ENCODE measurements around the gene UPK3A.

Gene UPK3A

DNA sequence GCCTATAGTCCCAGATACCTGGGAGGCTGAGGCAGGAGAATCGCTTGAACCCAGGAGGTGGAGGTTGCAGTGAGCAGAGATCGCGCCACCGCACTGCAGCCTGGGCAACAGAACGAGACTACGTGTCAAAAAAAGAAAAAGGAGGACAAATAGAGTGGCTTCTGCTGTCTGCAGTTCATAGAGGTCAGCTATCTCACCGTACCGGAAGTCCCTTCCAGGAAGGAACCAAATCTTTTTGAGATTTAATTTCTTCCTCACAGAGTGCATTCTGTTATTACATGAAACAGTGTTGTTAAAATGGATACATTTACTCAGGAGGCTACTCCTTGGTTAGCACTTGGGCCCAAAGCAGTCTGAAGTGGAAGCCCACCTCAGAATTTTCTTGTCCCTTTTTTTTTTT, 58.4 kb downstream of the UPK3A start:
- Mint-ChIP-seq H3K27me3 (ENCODE audit: low read depth, poor library complexity) (no peaks in the 10 kb centered on the region), H3K27ac (no peak overlapping the region), H3K4me3 (no peak overlapping the region), H3K4me1 (peaks cover 32% of the 10 kb centered on the region), H3K9me3 (no peaks in the 10 kb centered on the region), H3K36me3 (ENCODE audit: low read depth) (peaks cover 33% of the 10 kb centered on the region)
- DNase-seq = no peak
- TF ChIP-seq, protein P1, sequence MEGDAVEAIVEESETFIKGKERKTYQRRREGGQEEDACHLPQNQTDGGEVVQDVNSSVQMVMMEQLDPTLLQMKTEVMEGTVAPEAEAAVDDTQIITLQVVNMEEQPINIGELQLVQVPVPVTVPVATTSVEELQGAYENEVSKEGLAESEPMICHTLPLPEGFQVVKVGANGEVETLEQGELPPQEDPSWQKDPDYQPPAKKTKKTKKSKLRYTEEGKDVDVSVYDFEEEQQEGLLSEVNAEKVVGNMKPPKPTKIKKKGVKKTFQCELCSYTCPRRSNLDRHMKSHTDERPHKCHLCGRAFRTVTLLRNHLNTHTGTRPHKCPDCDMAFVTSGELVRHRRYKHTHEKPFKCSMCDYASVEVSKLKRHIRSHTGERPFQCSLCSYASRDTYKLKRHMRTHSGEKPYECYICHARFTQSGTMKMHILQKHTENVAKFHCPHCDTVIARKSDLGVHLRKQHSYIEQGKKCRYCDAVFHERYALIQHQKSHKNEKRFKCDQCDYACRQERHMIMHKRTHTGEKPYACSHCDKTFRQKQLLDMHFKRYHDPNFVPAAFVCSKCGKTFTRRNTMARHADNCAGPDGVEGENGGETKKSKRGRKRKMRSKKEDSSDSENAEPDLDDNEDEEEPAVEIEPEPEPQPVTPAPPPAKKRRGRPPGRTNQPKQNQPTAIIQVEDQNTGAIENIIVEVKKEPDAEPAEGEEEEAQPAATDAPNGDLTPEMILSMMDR (IDR thresholded peaks at IDR 0.05) = no peak

DNA sequence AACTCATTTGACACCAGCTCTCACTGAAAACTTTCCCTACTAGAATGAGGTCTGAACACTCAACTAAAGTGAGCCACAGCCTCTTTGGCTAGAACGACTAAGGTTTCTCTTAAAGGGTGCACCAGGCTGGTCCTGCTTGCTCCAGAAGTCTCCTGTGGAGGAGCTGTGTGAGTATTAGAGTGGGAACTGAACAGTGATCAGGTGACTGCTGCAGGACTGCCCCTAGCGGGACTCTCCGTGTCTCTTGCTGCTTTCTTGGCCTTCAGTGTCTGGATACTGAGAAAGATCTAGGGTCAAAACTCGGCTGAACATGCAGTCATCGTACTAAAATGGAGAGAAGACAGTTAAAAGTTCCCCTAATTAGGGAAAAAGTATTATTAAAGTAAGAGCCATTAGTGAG, 59.6 kb downstream of the UPK3A start:
- Mint-ChIP-seq H3K36me3 (ENCODE audit: low read depth) (peaks cover 30% of the 10 kb centered on the region), H3K27ac (peak overlapping the region; percentile 23), H3K9me3 (no peaks in the 10 kb centered on the region), H3K27me3 (ENCODE audit: low read depth, poor library complexity) (peaks cover 6% of the 10 kb centered on the region), H3K4me3 (no peak overlapping the region), H3K4me1 (peaks cover 32% of the 10 kb centered on the region)
- TF ChIP-seq, protein P1 (IDR thresholded peaks at IDR 0.05) = no peak
- DNase-seq = peak; percentile 13

All from nephron progenitor cell (in vitro differentiated cells).